Kidney epithelial cell (primary cell): ENCODE measurements around the gene CFAP65. TPM values are rescaled to one million over a fixed set of nuclear protein-coding genes. Genes with fewer than 3 reads are reported as not detected.

Experiments
- DNase-seq: peaks from one replicate; pipeline ENCODE4 v3.0.0-alpha.2; 2010; ENCODE audit warnings: low read depth
- H3K27me3 ChIP-seq: 2 replicates; pipeline ENCODE4 v1.6.0; 2011; ENCODE audit warnings: low read length; ENCODE audit not compliant: control insufficient read depth, insufficient read depth
- H3K36me3 ChIP-seq: 2 replicates; pipeline ENCODE4 v1.5.1; 2011; ENCODE audit warnings: low read length; ENCODE audit not compliant: control insufficient read depth, insufficient read depth
- H3K4me3 ChIP-seq: 2 replicates; pipeline ENCODE4 v1.5.1; 2011; ENCODE audit warnings: low read depth, mild to moderate bottlenecking, control low read depth, low read length
- CTCF ChIP-seq: IDR thresholded peaks from 2 replicates; pipeline ENCODE4 v1.5.1; 2011; ENCODE audit warnings: mild to moderate bottlenecking, moderate library complexity, low read length, control low read depth, inconsistent platforms; ENCODE audit not compliant: insufficient read depth, poor library complexity, severe bottlenecking
- total RNA-seq: library from RNA; depleted of rRNA; stranded (reverse); fragments of >200 nt; gene quantifications from 2 replicates; pipeline ENCODE4 v1.2.3, GENCODE V29; 2015

CFAP65 gene
- total RNA-seq, 1 donor from 2014 or later, result not detected

GRCh38 chr2:219001100-219001576, 40.2 kb downstream of the CFAP65 start:
- Histone ChIP-seq H3K27me3 (peaks cover 88% of the 10 kb centered on the region), H3K36me3 (no peaks in the 10 kb centered on the region), H3K4me3 (no peak overlapping the region)
- no peak for TF ChIP-seq CTCF
- DNase-seq, result no peak

GRCh38 chr2:219000569-219000960, 40.8 kb downstream of the CFAP65 start:
- no peak overlapping the region for H3K4me3 ChIP-seq
- H3K36me3 ChIP-seq, result no peaks in the 10 kb centered on the region
- H3K27me3 ChIP-seq, result peaks cover 88% of the 10 kb centered on the region
- no peak for DNase-seq
- TF ChIP-seq CTCF, result no peak

- H3K36me3 ChIP-seq, result no peaks in the 10 kb centered on the region
- TF ChIP-seq CTCF, result no peak
- H3K4me3 ChIP-seq, result no peak overlapping the region
- H3K27me3 ChIP-seq, result peaks cover 90% of the 10 kb centered on the region
- no peak for DNase-seq
Measured at GRCh38 chr2:218999881-219000568, 41.3 kb downstream of the CFAP65 start.

- DNase-seq, result no peak
- no peak for TF ChIP-seq CTCF
- Histone ChIP-seq H3K4me3 (no peak overlapping the region), H3K27me3 (peaks cover 92% of the 10 kb centered on the region), H3K36me3 (no peaks in the 10 kb centered on the region)
Measured at GRCh38 chr2:218999021-218999880, 42.1 kb downstream of the CFAP65 start.

- DNase-seq, result no peak
- Histone ChIP-seq H3K27me3 (peaks cover 92% of the 10 kb centered on the region), H3K4me3 (no peak overlapping the region), H3K36me3 (no peaks in the 10 kb centered on the region)
- TF ChIP-seq CTCF, result no peak
Measured at GRCh38 chr2:218998414-218999002, 42.8 kb downstream of the CFAP65 start.
